ENCODE results near the gene NRL.
"Not testable (repeated sequence)": the region's sequence is repeated elsewhere in the genome, so short reads cannot be mapped to it uniquely, and the experiment has no call there.

DNA sequence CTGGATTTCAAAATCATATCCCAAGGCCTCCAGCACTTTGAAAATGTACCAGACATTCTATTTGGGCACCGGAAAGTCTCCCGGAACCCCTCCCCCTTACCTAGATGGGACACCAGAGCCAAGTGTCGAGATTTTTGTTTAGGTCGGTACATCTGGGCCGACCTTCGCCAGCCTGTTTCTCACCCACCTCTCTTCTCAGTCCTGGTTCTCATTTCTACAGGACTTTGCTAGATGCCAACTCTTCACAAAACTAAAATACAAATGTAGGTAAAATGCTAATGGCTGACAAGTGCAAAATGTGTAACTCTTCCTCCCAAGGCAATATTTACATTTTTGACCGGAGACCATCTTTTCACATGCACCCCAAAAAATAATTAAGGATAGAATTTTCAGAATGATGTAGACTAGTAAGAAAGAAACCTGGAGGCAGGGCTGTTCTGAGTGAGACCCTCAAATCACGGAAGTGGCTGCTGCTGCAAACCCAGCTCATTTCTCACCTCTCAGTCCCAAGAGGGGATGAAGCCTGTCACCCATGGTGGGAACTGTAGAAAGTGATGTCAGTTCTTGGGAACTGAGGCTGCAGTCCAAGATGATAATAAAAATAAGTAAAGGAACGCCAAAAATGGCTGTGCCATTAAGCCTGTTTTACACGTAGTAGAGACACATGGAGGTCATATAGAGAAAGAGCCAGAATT is 77.6 kb downstream of the NRL start:
- TF ChIP-seq, protein P1, sequence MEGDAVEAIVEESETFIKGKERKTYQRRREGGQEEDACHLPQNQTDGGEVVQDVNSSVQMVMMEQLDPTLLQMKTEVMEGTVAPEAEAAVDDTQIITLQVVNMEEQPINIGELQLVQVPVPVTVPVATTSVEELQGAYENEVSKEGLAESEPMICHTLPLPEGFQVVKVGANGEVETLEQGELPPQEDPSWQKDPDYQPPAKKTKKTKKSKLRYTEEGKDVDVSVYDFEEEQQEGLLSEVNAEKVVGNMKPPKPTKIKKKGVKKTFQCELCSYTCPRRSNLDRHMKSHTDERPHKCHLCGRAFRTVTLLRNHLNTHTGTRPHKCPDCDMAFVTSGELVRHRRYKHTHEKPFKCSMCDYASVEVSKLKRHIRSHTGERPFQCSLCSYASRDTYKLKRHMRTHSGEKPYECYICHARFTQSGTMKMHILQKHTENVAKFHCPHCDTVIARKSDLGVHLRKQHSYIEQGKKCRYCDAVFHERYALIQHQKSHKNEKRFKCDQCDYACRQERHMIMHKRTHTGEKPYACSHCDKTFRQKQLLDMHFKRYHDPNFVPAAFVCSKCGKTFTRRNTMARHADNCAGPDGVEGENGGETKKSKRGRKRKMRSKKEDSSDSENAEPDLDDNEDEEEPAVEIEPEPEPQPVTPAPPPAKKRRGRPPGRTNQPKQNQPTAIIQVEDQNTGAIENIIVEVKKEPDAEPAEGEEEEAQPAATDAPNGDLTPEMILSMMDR (IDR thresholded peaks at IDR 0.05; ENCODE audit: low read depth, low read length): not testable (repeated sequence)
- TF ChIP-seq EZH2phosphoT487 (IDR thresholded peaks at IDR 0.05; ENCODE audit: low read depth): not testable (repeated sequence)
